HepG2 (cell line): ENCODE results near the gene CLASP1.

Experiments
- ATF3 ChIP-seq: sonication (generic); formaldehyde crosslinking; IDR thresholded peaks from 2 replicates; pipeline ENCODE4 v1.4.0; 2020; ENCODE audit warnings: missing genetic modification reagents
- CREB1 ChIP-seq, 2 experiments: fragments of 450-650 bp in 1 of 2; IDR thresholded peaks; 2 replicates each; pipeline ENCODE4 v1.6.1; 2016 to 2017; ENCODE audit warnings: control low read depth in 1 of 2, mild to moderate bottlenecking in 1 of 2, missing compliant biosample characterization in 1 of 2, missing genetic modification characterization in 1 of 2
- EZH2 ChIP-seq: conservative IDR thresholded peaks from 2 replicates; pipeline ENCODE4 v1.6.1; 2012; ENCODE audit warnings: mild to moderate bottlenecking, low read depth, low read length, moderate library complexity
- GZF1 ChIP-seq: sonication (generic); formaldehyde crosslinking; IDR thresholded peaks from 2 replicates; pipeline ENCODE4 v1.5.1; 2020; ENCODE audit warnings: mild to moderate bottlenecking, missing genetic modification reagents
- HNF4A ChIP-seq: sonication (generic); formaldehyde crosslinking; IDR thresholded peaks from 2 replicates; pipeline ENCODE4 v1.4.0; 2020; ENCODE audit warnings: missing genetic modification reagents
- JUN ChIP-seq: sonication (generic); formaldehyde crosslinking; IDR thresholded peaks from 2 replicates; pipeline ENCODE4 v1.4.0; 2020; ENCODE audit warnings: mild to moderate bottlenecking, missing genetic modification reagents
- TBL1XR1 ChIP-seq: fragments of 150-350 bp; IDR thresholded peaks from 2 replicates; pipeline ENCODE4 v1.6.1; 2014; ENCODE audit warnings: borderline replicate concordance, low read length; ENCODE audit not compliant: partially characterized antibody
- ZNF335 ChIP-seq: sonication (generic); formaldehyde crosslinking; IDR thresholded peaks from 2 replicates; pipeline ENCODE4 v1.4.0; 2020; ENCODE audit warnings: missing genetic modification reagents
- ZNF354B ChIP-seq: sonication (generic); formaldehyde crosslinking; IDR thresholded peaks from 2 replicates; pipeline ENCODE4 v1.8.0; 2022; ENCODE audit warnings: mild to moderate bottlenecking, missing genetic modification reagents
- ZNF556 ChIP-seq: sonication (generic); formaldehyde crosslinking; IDR thresholded peaks from 2 replicates; pipeline ENCODE4 v1.4.0; 2020; ENCODE audit warnings: mild to moderate bottlenecking, missing genetic modification reagents, borderline replicate concordance

- no peak for TF ChIP-seq ZNF354B (CRISPR knock-in tag)
- no peak for TF ChIP-seq GZF1 (CRISPR knock-in tag)
- TF ChIP-seq JUN (CRISPR knock-in tag): no peak
- TF ChIP-seq ZNF335 (CRISPR knock-in tag): no peak
- no peak for TF ChIP-seq TBL1XR1
- no peak for TF ChIP-seq EZH2
- no peak for TF ChIP-seq HNF4A (CRISPR knock-in tag)
- TF ChIP-seq ZNF556 (CRISPR knock-in tag): no peak
- TF ChIP-seq CREB1 (IDR thresholded peaks at IDR 0.05): no peak
- no peak for TF ChIP-seq CREB1 (CRISPR knock-in tag; IDR thresholded peaks at IDR 0.05)
- no peak for TF ChIP-seq ATF3 (CRISPR knock-in tag)
Measured at GRCh38 chr2:121541495-121541894, 107.8 kb downstream of the CLASP1 start.
